ENCODE results near the gene SYPL1.

Gene SYPL1

DNA sequence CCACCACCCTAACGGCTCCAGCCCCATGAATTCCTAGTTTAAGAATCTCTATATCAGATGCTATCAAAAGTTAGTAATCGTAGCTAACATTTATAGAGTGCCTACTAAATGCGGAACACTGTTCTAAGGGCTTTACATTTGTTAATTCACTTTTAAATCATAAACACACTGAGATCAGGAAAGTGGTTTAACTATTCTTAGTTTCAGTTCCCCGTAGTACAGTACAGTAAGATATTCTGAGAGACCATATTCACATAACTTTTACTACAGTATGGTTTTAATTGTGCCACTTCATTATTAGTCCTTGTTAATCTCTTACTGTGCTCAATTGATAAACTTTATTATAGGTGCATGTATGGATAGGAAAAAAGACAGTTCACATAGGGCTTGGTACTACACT, 22.5 kb downstream of the SYPL1 start:
- DNase-seq, result no peak

DNA sequence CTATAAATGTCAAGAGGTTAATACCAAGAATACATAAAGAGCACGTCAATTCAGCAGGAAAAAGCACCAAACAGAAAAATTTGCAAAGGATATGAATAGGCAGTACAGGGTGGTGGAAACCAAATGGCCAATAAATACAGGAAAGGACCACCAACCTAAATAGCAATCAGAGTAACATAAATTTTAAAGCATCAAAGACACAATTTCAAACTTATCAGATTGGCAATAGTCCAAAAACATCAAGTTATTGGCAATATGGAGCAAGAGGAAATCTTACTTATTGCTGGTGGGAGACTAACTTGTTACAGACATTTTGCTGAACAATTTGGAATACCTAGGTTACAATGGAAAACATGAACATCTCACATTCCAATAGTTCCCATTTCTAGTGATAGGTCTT, 24.1 kb downstream of the SYPL1 start:
- no peak for DNase-seq

DNA sequence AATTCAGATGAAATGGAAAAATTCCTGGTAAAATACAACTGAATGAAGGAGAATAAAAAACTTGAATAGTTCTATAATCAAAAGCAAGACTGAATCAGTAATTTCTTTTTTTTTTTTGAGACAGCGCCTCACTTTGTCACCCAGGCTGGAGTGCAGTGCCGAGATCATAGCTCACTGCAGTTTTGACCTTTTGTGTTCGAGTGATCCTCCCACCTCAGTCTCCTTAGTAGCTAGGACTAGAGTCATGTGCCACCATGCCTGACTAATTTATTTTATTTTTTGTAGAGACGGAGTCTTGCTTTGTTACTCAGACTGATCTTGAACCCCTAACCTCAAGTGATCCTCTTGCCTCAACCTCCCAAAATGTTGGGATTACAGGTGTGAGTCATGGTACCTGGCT, 26.1 kb downstream of the SYPL1 start:
- DNase-seq, result no peak

DNA sequence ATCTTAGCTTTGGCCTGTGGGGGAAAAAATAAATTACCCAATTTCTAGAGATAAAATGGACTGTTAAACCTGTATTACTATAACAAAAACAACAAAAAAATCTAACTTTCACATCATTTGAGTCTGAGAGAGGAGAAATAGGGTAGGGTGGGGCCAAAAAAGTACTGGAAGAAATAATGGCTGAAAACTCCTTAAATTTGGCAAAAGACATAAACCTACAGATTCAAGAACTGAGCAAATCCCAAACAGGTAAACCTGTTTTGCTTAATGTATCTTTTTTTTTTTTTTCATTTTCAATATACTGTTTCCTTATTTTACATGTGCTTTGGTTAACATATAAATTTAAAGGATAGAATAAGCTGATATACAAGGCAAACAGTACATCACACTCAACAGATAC, 27.1 kb downstream of the SYPL1 start:
- DNase-seq, result no peak

DNA sequence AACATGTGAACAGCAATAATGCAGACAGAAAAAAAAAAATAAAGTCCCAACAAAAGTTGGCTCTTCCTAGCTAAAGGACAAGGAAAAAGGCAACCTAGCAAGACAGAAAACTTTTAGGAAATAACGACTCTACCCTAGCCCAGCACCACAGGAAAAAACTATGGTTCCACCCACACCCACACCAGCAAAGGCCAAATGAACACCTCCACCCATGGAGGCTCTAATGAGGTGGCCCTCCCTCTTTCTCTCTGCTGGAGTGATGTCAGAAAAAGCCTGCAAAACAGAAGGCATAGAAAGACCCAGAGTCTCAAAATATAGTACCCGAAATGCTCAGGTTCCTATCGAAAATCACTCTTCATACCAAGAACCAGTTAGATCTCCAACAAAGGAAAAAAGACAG, 28.4 kb downstream of the SYPL1 start:
- no peak for DNase-seq

GRCh38 chr7:106082087-106082854, 29.8 kb downstream of the SYPL1 start:
- no peak for DNase-seq

- DNase-seq, result no peak
Measured at GRCh38 chr7:106080300-106080987, 31.7 kb downstream of the SYPL1 start.

- no peak for DNase-seq
Measured at GRCh38 chr7:106076537-106076936, 35.6 kb downstream of the SYPL1 start.

- no peak for DNase-seq
Measured at GRCh38 chr7:106075937-106076336, 36.2 kb downstream of the SYPL1 start.

GRCh38 chr7:106074257-106074656, 37.9 kb downstream of the SYPL1 start:
- DNase-seq, result no peak

- no peak for DNase-seq
Measured at GRCh38 chr7:106073701-106074100, 38.4 kb downstream of the SYPL1 start.

GRCh38 chr7:106072715-106073091, 39.4 kb downstream of the SYPL1 start:
- no peak for DNase-seq

DNA sequence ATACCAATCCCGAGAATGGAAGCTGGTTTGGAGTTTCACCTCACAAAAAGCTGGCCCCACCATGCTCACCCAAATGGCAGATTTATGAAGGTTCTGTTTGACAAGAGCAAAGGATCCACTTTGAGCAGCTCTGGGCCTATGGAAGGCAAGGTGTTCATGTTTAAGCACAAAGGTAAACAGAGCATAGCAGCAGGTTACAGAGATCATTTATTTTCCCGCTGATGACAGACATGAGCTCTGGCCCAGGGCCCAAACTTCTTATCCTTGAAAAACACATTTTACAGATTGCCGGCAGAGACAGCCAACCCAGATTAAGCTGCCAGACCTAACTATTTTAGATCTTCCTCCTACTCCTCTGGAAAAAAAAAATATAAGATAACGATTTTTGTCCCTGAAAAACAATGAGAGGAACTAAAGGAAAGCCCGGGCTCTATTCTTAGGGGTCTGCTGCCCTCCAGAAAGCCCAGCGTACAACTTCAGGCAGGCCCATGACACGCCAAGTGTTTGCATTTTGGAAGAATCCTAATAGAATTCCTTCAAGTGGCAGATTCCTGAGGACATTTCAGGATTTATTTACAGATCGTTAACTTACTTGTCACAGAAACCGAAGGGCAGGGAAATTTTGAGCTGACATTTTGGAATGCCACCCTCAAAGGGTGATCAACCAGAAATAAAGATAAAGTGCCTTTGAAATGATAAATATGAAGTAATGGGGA, 40.0 kb downstream of the SYPL1 start:
- no peak for DNase-seq

GRCh38 chr7:106071356-106071998, 40.6 kb downstream of the SYPL1 start:
- DNase-seq, result peak; percentile 70

GRCh38 chr7:106070567-106071254, 41.4 kb downstream of the SYPL1 start:
- DNase-seq, result no peak

DNA sequence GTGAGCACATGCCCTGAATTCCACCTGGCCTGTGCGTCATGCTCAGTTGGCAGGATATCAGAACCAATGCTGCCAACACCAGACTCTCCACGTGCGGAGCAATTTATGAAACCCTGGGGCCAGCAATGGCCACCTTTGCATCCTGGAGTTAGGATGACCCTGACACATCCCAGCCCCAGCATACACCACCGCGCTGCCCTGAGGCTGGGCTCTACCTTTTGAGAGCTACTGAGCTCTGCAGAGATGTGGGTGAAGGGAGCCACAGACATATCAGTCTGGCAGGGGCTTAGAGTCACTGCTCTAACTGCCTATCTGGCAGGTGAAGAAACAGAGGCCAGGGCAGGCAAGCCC, 41.9 kb downstream of the SYPL1 start:
- no peak for DNase-seq

GRCh38 chr7:106069471-106070200, 42.5 kb downstream of the SYPL1 start:
- DNase-seq, result no peak

- no peak for DNase-seq
Measured at GRCh38 chr7:106068986-106069385, 43.1 kb downstream of the SYPL1 start.

- DNase-seq, result no peak
Measured at GRCh38 chr7:106068538-106068961, 43.6 kb downstream of the SYPL1 start.

- no peak for DNase-seq
Measured at GRCh38 chr7:106067678-106068077, 44.4 kb downstream of the SYPL1 start.

GRCh38 chr7:106065575-106066500, 46.3 kb downstream of the SYPL1 start:
- no peak for DNase-seq

Data from CD4-positive, alpha-beta T cell treated with Interleukin-4 for 4 hours (primary cell).